AG10803 (cell line): ENCODE results near the gene SVBP.

Experiments
- DNase-seq: peaks from one replicate; pipeline ENCODE4 v3.0.0; 2010; ENCODE audit warnings: low read depth
- H3K4me3 ChIP-seq: 2 replicates; pipeline ENCODE4 v1.5.1; 2011; ENCODE audit warnings: mild to moderate bottlenecking, low read length, control low read depth
- TF ChIP-seq, protein P1 (sequence below): conservative IDR thresholded peaks from 2 replicates; pipeline ENCODE4 v1.5.1; 2011; ENCODE audit warnings: mild to moderate bottlenecking, low read length, control low read depth, inconsistent platforms

Gene SVBP

DNA sequence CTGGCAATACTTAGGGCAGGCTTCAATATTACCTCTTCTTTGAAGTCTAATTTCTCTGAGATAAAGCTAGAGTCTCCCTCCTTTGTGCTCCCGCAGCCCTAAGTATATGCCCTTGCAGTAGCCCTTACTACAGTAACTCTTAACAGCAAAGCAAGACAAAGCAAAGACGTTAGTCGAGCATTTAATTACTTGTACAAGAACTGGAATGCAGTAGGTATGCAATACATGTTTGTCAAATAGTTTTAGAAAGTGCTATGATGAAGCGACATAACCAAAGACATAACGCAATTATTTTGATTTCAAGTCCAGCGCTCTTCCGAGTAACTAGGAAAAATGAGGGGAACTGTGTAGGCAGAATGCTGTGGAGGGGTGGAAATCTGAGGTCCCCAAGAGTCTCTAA lies 51.9 kb downstream of the SVBP start:
- H3K4me3 ChIP-seq = peak overlapping the region; percentile 98
- DNase-seq = peak; percentile 69
- TF ChIP-seq, protein P1, sequence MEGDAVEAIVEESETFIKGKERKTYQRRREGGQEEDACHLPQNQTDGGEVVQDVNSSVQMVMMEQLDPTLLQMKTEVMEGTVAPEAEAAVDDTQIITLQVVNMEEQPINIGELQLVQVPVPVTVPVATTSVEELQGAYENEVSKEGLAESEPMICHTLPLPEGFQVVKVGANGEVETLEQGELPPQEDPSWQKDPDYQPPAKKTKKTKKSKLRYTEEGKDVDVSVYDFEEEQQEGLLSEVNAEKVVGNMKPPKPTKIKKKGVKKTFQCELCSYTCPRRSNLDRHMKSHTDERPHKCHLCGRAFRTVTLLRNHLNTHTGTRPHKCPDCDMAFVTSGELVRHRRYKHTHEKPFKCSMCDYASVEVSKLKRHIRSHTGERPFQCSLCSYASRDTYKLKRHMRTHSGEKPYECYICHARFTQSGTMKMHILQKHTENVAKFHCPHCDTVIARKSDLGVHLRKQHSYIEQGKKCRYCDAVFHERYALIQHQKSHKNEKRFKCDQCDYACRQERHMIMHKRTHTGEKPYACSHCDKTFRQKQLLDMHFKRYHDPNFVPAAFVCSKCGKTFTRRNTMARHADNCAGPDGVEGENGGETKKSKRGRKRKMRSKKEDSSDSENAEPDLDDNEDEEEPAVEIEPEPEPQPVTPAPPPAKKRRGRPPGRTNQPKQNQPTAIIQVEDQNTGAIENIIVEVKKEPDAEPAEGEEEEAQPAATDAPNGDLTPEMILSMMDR = no peak

DNA sequence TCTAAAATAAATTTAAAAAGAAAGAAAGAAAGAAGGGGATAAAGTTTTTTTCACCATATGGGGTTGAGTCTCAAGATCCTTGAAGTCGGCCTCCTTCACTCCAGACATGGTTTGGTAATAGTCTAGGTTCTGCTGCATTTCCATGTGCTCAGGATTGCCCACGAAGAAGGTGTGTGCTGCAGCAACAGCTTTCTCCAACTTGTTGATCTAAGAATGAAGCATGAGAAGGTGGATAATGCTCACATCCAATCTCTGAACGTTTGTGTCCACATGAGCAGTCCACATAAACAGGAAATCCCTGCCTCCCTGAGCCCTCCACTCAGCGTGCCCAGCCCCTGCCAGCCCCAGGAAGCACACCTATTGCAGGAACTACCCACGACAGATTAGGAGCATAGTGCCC lies 54.9 kb downstream of the SVBP start:
- TF ChIP-seq, protein P1 = no peak
- DNase-seq = no peak
- H3K4me3 ChIP-seq = no peak overlapping the region

DNA sequence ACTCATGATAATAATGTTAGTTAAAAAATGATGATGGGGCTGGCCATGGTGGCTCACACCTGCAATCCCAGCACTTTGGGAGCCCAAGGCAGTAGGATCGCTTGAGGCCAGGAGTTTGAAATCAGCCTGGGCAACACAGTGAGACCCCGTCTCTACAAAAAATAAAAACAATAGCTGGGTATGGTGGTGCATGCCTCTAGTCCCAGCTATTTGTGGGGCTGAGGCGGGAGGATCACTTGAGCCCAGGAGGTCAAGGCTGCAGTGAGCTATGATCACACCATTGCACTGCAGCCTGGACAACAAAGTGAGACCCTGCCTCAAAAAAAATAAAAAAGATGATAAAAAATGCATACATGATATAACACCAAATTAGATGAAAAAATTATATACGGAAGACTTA lies 55.6 kb downstream of the SVBP start:
- no peak overlapping the region for H3K4me3 ChIP-seq
- TF ChIP-seq, protein P1 = no peak
- DNase-seq = no peak

DNA sequence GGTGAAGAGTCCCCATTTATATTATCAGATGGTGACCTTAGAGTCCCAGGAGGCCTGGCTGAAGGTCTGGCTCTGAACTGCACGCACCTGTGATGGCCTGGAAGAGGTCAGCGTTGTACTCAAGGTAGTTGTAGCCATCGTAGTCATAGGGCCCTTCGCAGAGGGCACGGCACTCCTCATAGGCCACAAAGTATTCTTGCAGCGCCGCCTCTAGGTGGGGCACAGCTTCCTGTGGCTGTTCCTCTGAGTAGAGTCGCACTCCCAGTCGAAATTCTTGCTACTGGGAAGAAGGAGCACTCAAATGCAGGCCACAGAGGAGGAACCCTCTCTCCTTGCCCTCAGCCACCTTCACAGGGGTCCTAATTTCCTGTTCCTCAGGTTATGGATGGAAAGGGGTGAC lies 58.1 kb downstream of the SVBP start:
- TF ChIP-seq, protein P1 = no peak
- DNase-seq = no peak

DNA sequence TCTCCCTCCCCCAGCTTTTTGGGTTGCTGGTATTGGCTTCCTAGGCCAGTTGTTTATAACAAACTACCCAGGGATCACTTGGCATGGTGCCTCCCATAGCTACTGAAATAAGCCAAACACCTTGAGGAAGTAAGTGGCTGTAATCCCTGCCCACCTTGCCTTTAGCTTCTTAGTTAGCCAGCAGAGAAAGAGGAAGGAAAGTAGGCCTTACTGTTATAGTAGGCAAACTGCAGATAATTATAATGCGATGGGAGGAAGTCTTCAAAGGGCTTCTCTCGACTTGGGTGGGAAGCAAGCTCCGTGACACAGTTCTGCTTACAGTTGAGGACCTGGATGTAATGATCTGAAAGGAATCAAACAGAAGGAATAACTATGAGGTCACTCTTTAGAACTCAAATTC lies 58.6 kb downstream of the SVBP start:
- TF ChIP-seq, protein P1 = no peak
- no peak for DNase-seq

More for the DNA sequence above, 58.1 kb downstream of the SVBP start:
- no peak overlapping the region for H3K4me3 ChIP-seq

DNA sequence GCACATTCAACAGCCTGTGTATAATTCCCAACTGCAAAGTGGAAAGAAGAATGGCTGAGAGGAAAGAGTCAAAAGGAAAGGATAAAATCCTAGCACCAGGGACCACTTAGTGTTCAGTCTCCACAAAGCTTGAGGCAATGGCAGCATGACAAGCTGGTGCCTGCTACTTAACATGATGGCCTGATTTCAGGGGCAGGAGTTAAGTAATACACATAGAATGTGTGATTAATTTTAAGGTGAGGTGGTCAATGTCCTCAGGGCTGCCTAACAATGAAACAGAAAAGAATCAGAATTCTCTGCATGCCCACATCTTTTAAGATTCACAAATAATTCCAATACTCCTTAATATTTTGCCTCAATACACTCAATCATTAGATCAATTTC lies 59.3 kb downstream of the SVBP start:
- no peak overlapping the region for H3K4me3 ChIP-seq
- TF ChIP-seq, protein P1 = no peak
- no peak for DNase-seq

More for the DNA sequence above, 58.6 kb downstream of the SVBP start:
- no peak overlapping the region for H3K4me3 ChIP-seq
